SK-N-SH (cell line): ENCODE results near the gene KIF2A. TPM values are rescaled to one million over a fixed set of nuclear protein-coding genes. Genes with fewer than 3 reads are reported as not detected.

Experiments used
- CTCF ChIA-PET: fragments of 300-600, 350-600 bp; formaldehyde crosslinking; extraction: SDS; loops from one replicate; lab custom pipeline; 2021; lab: Yijun Ruan, JAX
- POLR2A ChIA-PET: fragments of 350-600 bp; sonication (Branson Sonifier 250); formaldehyde crosslinking; extraction: SDS; loops from one replicate; lab custom pipeline; 2020; ENCODE audit warnings: antibody characterized with exemption, inconsistent platforms; lab: Yijun Ruan, JAX
- DNase-seq: peaks from one replicate; pipeline ENCODE4 v3.0.0; 2012
- H2AFZ ChIP-seq: fragments of 200-600 bp; sonication (generic); 2 replicates; pipeline ENCODE4 v1.8.1; 2016; ENCODE audit warnings: antibody characterized with exemption, mild to moderate bottlenecking, low read depth
- H3F3A ChIP-seq: fragments of 200-600 bp; sonication (generic); replicated peaks from 2 replicates; pipeline ENCODE3; 2016; ENCODE audit warnings: antibody characterized with exemption, mild to moderate bottlenecking; ENCODE audit not compliant: insufficient read depth
- H3K27ac ChIP-seq, 2 experiments: fragments of 200-500 bp in 1 of 2; fragments of 200-600 bp in 1 of 2; sonication (Bioruptor generic) in 1 of 2; sonication (generic), shearing (Covaris generic) in 1 of 2; 2 replicates each; pipeline versions ENCODE4 v1.5.1 to v1.6.1; 2014 to 2016; ENCODE audit warnings: low read depth in 2 of 2, inconsistent platforms in 1 of 2, low read length in 1 of 2, mild to moderate bottlenecking in 1 of 2, mixed read lengths in 1 of 2
- H3K27me3 ChIP-seq: fragments of 200-600 bp; sonication (generic), shearing (Covaris generic); 2 replicates; pipeline ENCODE4 v1.6.1; 2016; ENCODE audit warnings: mixed run types; ENCODE audit not compliant: insufficient read depth
- H3K36me3 ChIP-seq, 2 experiments: fragments of 200-500 bp in 1 of 2; fragments of 200-600 bp in 1 of 2; sonication (Bioruptor generic) in 1 of 2; sonication (generic) in 1 of 2; replicated peaks in 1 of 2; 2 replicates each; pipeline versions ENCODE3 to v1.5.1; 2014 to 2016; ENCODE audit warnings: low read length in 1 of 2, mild to moderate bottlenecking in 1 of 2; ENCODE audit not compliant: insufficient read depth in 2 of 2, control insufficient read depth in 1 of 2
- H3K4me1 ChIP-seq, 2 experiments: fragments of 200-500 bp in 1 of 2; fragments of 200-600 bp in 1 of 2; sonication (Bioruptor generic) in 1 of 2; sonication (generic), shearing (Covaris generic) in 1 of 2; 2 replicates each; pipeline versions ENCODE4 v1.5.1 to v1.6.1; 2014 to 2016; ENCODE audit warnings: low read depth in 1 of 2, low read length in 1 of 2, mixed run types in 1 of 2; ENCODE audit not compliant: insufficient read depth in 2 of 2, control insufficient read depth in 1 of 2
- H3K4me2 ChIP-seq: fragments of 200-600 bp; sonication (generic), shearing (Covaris generic); 2 replicates; pipeline ENCODE4 v1.6.1; 2017; ENCODE audit warnings: mixed run types
- H3K4me3 ChIP-seq, 2 experiments: fragments of 200-500 bp in 1 of 2; fragments of 200-600 bp in 1 of 2; sonication (Bioruptor generic) in 1 of 2; sonication (generic), shearing (Covaris generic) in 1 of 2; 2 replicates each; pipeline versions ENCODE4 v1.5.1 to v1.8.1; 2014 to 2016; ENCODE audit warnings: low read depth in 2 of 2, inconsistent platforms in 1 of 2, low read length in 1 of 2, mild to moderate bottlenecking in 1 of 2, mixed read lengths in 1 of 2, moderate library complexity in 1 of 2
- H3K79me2 ChIP-seq: fragments of 200-600 bp; sonication (generic); 2 replicates; pipeline ENCODE4 v1.8.1; 2017; ENCODE audit warnings: mild to moderate bottlenecking; ENCODE audit not compliant: insufficient read depth
- H3K9ac ChIP-seq: fragments of 200-600 bp; sonication (generic); 2 replicates; pipeline ENCODE4 v1.6.1; 2017; ENCODE audit warnings: mixed run types
- H3K9me2 ChIP-seq: fragments of 200-600 bp; sonication (generic); 2 replicates; pipeline ENCODE4 v1.6.1; 2017; ENCODE audit warnings: mixed run types
- H3K9me3 ChIP-seq: fragments of 200-600 bp; sonication (generic); 2 replicates; pipeline ENCODE4 v1.6.1; 2017; ENCODE audit warnings: mixed run types, mild to moderate bottlenecking, moderate library complexity
- H4K20me1 ChIP-seq: fragments of 200-600 bp; sonication (generic); 2 replicates; pipeline ENCODE4 v1.6.1; 2017; ENCODE audit warnings: mild to moderate bottlenecking, mixed run types; ENCODE audit not compliant: insufficient read depth
- ELF1 ChIP-seq: IDR thresholded peaks from 2 replicates; pipeline ENCODE4 v1.4.0; 2012
- EZH2phosphoT487 ChIP-seq: fragments of 200-600 bp; sonication (generic); IDR thresholded peaks from 2 replicates; pipeline ENCODE4 v1.6.1; 2017; ENCODE audit warnings: low read depth, mixed run types, mild to moderate bottlenecking, antibody characterized with exemption, moderate library complexity, borderline replicate concordance
- FOSL2 ChIP-seq: IDR thresholded peaks from 2 replicates; pipeline ENCODE4 v1.4.0; 2012; ENCODE audit warnings: low read depth, mild to moderate bottlenecking, moderate library complexity, borderline replicate concordance
- FOXJ3 ChIP-seq: sonication (generic); formaldehyde crosslinking; IDR thresholded peaks from 2 replicates; pipeline ENCODE4 v1.5.1; 2020; ENCODE audit warnings: mild to moderate bottlenecking, missing genetic modification reagents
- GABPA ChIP-seq: IDR thresholded peaks from 2 replicates; pipeline ENCODE4 v1.4.0; 2012; ENCODE audit warnings: low read depth, mild to moderate bottlenecking
- MXI1 ChIP-seq: IDR thresholded peaks from 2 replicates; pipeline ENCODE4 v1.6.1; 2012; ENCODE audit warnings: mild to moderate bottlenecking, low read depth, low read length, improper control_type of control experiment
- RAD21 ChIP-seq: IDR thresholded peaks from 2 replicates; pipeline ENCODE4 v1.6.1; 2012; ENCODE audit warnings: mild to moderate bottlenecking, low read length
- RCOR1 ChIP-seq: fragments of 150-350 bp; IDR thresholded peaks from 2 replicates; pipeline ENCODE4 v1.6.1; 2017; ENCODE audit warnings: antibody characterized with exemption, low read length
- RFX5 ChIP-seq: IDR thresholded peaks from 2 replicates; pipeline ENCODE4 v1.6.1; 2012; ENCODE audit warnings: mild to moderate bottlenecking, improper control_type of control experiment, low read length
- SIN3A ChIP-seq: IDR thresholded peaks from 2 replicates; pipeline ENCODE4 v1.6.1; 2012; ENCODE audit warnings: low read depth, mild to moderate bottlenecking, low read length, moderate library complexity, borderline replicate concordance
- SMC3 ChIP-seq: IDR thresholded peaks from 2 replicates; pipeline ENCODE4 v1.6.1; 2012; ENCODE audit warnings: low read depth, low read length, improper control_type of control experiment
- TAF1 ChIP-seq: IDR thresholded peaks from 2 replicates; pipeline ENCODE4 v1.6.1; 2012; ENCODE audit warnings: low read depth, mild to moderate bottlenecking, low read length, moderate library complexity, borderline replicate concordance
- TEAD4 ChIP-seq: IDR thresholded peaks from 2 replicates; pipeline ENCODE4 v1.4.0; 2012; ENCODE audit warnings: mild to moderate bottlenecking, borderline replicate concordance; ENCODE audit not compliant: insufficient read depth
- YY1 ChIP-seq: IDR thresholded peaks from 2 replicates; pipeline ENCODE4 v1.4.0; 2012; ENCODE audit warnings: low read depth, mild to moderate bottlenecking
- WGBS: methylation state at CpG from one replicate; pipeline ENCODE4 v1.1.6; 2017; ENCODE audit warnings: low lambda C conversion rate; 5-methylcytosine and 5-hydroxymethylcytosine counted together
- polyA plus RNA-seq, 3 experiments: library from polyadenylated mRNA; depleted of rRNA; stranded (reverse); fragments of >200 nt; gene quantifications; 2 replicates each; pipeline ENCODE4 v1.2.3, GENCODE V29; 2012
- TF ChIP-seq, protein P1 (sequence below): fragments of 150-350 bp; IDR thresholded peaks from 2 replicates; pipeline ENCODE4 v1.6.1; 2017; ENCODE audit warnings: antibody characterized with exemption, low read length, low read depth, borderline replicate concordance
- TF ChIP-seq, protein P2 (sequence below): IDR thresholded peaks from 2 replicates; pipeline ENCODE4 v1.4.0; 2012; ENCODE audit warnings: low read depth, borderline replicate concordance
- TF ChIP-seq, protein P3 (sequence below): IDR thresholded peaks from 2 replicates; pipeline ENCODE4; 2012
- TF ChIP-seq, protein P4 (sequence below): IDR thresholded peaks from 2 replicates; pipeline ENCODE4 v1.4.0; 2012; ENCODE audit warnings: low read depth

KIF2A gene
- polyA plus RNA-seq, 1 of the 3 experiments (the other 2 are of a cell fraction), result 14.3 TPM

DNA sequence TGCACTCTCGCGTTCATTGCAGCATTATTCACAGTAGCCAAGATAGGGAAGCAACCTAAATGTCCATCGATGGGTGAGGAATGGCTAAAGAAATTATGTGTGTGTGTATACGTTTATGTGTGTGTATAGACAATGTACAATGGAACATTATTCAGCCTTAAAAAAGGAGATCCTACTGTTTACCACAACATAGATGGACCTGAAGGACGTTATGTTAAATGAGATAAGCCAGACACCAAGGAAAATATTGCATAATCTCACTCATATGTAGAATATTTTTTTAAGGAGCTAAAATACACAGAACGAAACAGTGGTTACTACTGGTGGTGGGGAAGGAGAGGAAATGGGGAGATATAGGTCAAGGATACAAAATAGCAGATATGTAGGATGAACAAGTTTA lies 2.4 kb downstream of the KIF2A start:
- no peaks in the 10 kb centered on the region for H3K27me3 ChIP-seq
- H3K36me3 ChIP-seq, result peaks cover 2 to 3% of the 10 kb centered on the region in 2 experiments
- no peak for DNase-seq
- H4K20me1 ChIP-seq, result peaks cover 64% of the 10 kb centered on the region
- 92% methylated on average over 6 of the region's 6 CpGs for WGBS
- H3K79me2 ChIP-seq, result peaks cover 72% of the 10 kb centered on the region
- ChIA-PET POLR2A (no interaction called here), CTCF (interaction anchor here (1.4 to 1.5 kb wide), 2 partner anchors 9 to 14 kb away, joined by 4 to 11 read pairs; no protein-coding TSS in a partner anchor)
- no peaks in the 10 kb centered on the region for H3K9me3 ChIP-seq
- no peak overlapping the region for H2AFZ ChIP-seq
- no peak overlapping the region for H3K4me3 ChIP-seq
- H3K4me1 ChIP-seq, result peaks cover 11 to 18% of the 10 kb centered on the region in 2 experiments; a peak in 3 of 4 replicates
- H3K9ac ChIP-seq, result no peak overlapping the region
- H3K27ac ChIP-seq, result no peak overlapping the region
- no peaks in the 10 kb centered on the region for H3K9me2 ChIP-seq
- peak overlapping the region; percentile 97; the same call in 1 of the 2 replicates for H3K4me2 ChIP-seq
- no peak for TF ChIP-seq TEAD4
- TF ChIP-seq TAF1, result no peak
- no peak for TF ChIP-seq SIN3A
- TF ChIP-seq, protein P1, sequence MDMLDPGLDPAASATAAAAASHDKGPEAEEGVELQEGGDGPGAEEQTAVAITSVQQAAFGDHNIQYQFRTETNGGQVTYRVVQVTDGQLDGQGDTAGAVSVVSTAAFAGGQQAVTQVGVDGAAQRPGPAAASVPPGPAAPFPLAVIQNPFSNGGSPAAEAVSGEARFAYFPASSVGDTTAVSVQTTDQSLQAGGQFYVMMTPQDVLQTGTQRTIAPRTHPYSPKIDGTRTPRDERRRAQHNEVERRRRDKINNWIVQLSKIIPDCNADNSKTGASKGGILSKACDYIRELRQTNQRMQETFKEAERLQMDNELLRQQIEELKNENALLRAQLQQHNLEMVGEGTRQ, result no peak
- TF ChIP-seq YY1, result no peak
- no peak for TF ChIP-seq ELF1
- TF ChIP-seq, protein P2, sequence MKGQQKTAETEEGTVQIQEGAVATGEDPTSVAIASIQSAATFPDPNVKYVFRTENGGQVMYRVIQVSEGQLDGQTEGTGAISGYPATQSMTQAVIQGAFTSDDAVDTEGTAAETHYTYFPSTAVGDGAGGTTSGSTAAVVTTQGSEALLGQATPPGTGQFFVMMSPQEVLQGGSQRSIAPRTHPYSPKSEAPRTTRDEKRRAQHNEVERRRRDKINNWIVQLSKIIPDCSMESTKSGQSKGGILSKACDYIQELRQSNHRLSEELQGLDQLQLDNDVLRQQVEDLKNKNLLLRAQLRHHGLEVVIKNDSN, result no peak
- TF ChIP-seq RAD21, result no peak
- no peak for TF ChIP-seq FOSL2
- no peak for TF ChIP-seq EZH2phosphoT487
- no peak for TF ChIP-seq MXI1
- TF ChIP-seq, protein P3, sequence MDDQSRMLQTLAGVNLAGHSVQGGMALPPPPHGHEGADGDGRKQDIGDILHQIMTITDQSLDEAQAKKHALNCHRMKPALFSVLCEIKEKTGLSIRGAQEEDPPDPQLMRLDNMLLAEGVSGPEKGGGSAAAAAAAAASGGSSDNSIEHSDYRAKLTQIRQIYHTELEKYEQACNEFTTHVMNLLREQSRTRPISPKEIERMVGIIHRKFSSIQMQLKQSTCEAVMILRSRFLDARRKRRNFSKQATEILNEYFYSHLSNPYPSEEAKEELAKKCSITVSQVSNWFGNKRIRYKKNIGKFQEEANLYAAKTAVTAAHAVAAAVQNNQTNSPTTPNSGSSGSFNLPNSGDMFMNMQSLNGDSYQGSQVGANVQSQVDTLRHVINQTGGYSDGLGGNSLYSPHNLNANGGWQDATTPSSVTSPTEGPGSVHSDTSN, result no peak
- TF ChIP-seq RCOR1, result no peak
- TF ChIP-seq SMC3, result no peak
- no peak for TF ChIP-seq RFX5
- no peak for TF ChIP-seq FOXJ3 (CRISPR knock-in tag)
- TF ChIP-seq, protein P4, sequence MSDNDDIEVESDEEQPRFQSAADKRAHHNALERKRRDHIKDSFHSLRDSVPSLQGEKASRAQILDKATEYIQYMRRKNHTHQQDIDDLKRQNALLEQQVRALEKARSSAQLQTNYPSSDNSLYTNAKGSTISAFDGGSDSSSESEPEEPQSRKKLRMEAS, result no peak
- no peak for TF ChIP-seq GABPA
- H3F3A ChIP-seq, result peaks cover 3% of the 10 kb centered on the region
